Astrocyte (in vitro differentiated cells and primary cell): ENCODE data around the gene PDYN. TPM values are rescaled to one million over a fixed set of nuclear protein-coding genes. Genes with fewer than 3 reads are reported as not detected.
A peak's percentile ranks its signal among the peaks of the same experiment; 100 is the strongest.

Source experiments
- DNase-seq: peaks from one replicate; pipeline ENCODE4 v3.0.0-alpha.2; 2010; ENCODE audit warnings: low read depth
- FAIRE-seq: peaks from 2 replicates; lab custom pipeline; 2011; peaks lifted over from hg19 to GRCh38; lab: Jason Lieb, UNC
- H2AFZ ChIP-seq: 2 replicates; pipeline ENCODE4 v1.6.0; 2012; ENCODE audit warnings: low read depth, low read length, inconsistent platforms
- H3K27ac ChIP-seq: 2 replicates; pipeline ENCODE4 v1.5.1; 2011; ENCODE audit warnings: low read depth, low read length, inconsistent platforms
- H3K27me3 ChIP-seq: 2 replicates; pipeline ENCODE4 v1.6.0; 2011; ENCODE audit warnings: low read length, inconsistent platforms; ENCODE audit not compliant: insufficient read depth
- H3K36me3 ChIP-seq: 2 replicates; pipeline ENCODE4 v1.5.1; 2011; ENCODE audit warnings: low read length, inconsistent platforms; ENCODE audit not compliant: insufficient read depth
- H3K4me1 ChIP-seq: 2 replicates; pipeline ENCODE4 v1.5.1; 2011; ENCODE audit warnings: low read length, inconsistent platforms; ENCODE audit not compliant: insufficient read depth
- H3K4me2 ChIP-seq: 2 replicates; pipeline ENCODE4 v1.6.0; 2012; ENCODE audit warnings: low read length, inconsistent platforms
- H3K4me3 ChIP-seq: 2 replicates; pipeline ENCODE4 v1.5.1; 2011; ENCODE audit warnings: low read depth, mild to moderate bottlenecking, low read length, inconsistent platforms; ENCODE audit not compliant: insufficient read depth
- H3K79me2 ChIP-seq: 2 replicates; pipeline ENCODE4 v1.6.0; 2012; ENCODE audit warnings: mild to moderate bottlenecking, low read length, inconsistent platforms; ENCODE audit not compliant: insufficient read depth
- H3K9ac ChIP-seq: 2 replicates; pipeline ENCODE4 v1.6.0; 2012; ENCODE audit warnings: mild to moderate bottlenecking, low read length, inconsistent platforms
- H3K9me3 ChIP-seq: 2 replicates; pipeline ENCODE4 v1.5.1; 2012; ENCODE audit warnings: low read depth, mild to moderate bottlenecking, low read length, inconsistent platforms; ENCODE audit not compliant: insufficient read depth
- H4K20me1 ChIP-seq: 2 replicates; pipeline ENCODE4 v1.6.0; 2012; ENCODE audit warnings: low read length, inconsistent platforms; ENCODE audit not compliant: insufficient read depth
- H3K27ac Mint-ChIP-seq: one replicate; pipeline ENCODE4 v1.8.0; 2021; ENCODE audit warnings: mild to moderate bottlenecking, mixed read lengths; ENCODE audit not compliant: unreplicated experiment
- H3K27me3 Mint-ChIP-seq: one replicate; pipeline ENCODE4 v1.8.0; 2021; ENCODE audit warnings: low read depth, mixed read lengths; ENCODE audit not compliant: unreplicated experiment
- H3K36me3 Mint-ChIP-seq: one replicate; pipeline ENCODE4 v1.8.0; 2021; ENCODE audit warnings: low read depth, mixed read lengths; ENCODE audit not compliant: unreplicated experiment
- H3K4me1 Mint-ChIP-seq: one replicate; pipeline ENCODE4 v1.8.0; 2021; ENCODE audit warnings: low read depth, mixed read lengths; ENCODE audit not compliant: unreplicated experiment
- H3K4me3 Mint-ChIP-seq: one replicate; pipeline ENCODE4 v1.8.0; 2021; ENCODE audit warnings: mild to moderate bottlenecking, moderate library complexity, mixed read lengths; ENCODE audit not compliant: unreplicated experiment
- H3K9me3 Mint-ChIP-seq: one replicate; pipeline ENCODE4 v1.8.0; 2021; ENCODE audit warnings: mild to moderate bottlenecking, mixed read lengths; ENCODE audit not compliant: unreplicated experiment
- CTCF ChIP-seq: IDR thresholded peaks from 2 replicates; pipeline ENCODE4 v1.5.1; 2011; ENCODE audit warnings: low read depth, mild to moderate bottlenecking, inconsistent platforms, low read length, moderate library complexity; ENCODE audit not compliant: insufficient read depth
- EZH2 ChIP-seq: IDR thresholded peaks from 2 replicates; pipeline ENCODE4 v1.6.1; 2012; ENCODE audit warnings: mild to moderate bottlenecking, low read length, inconsistent platforms; ENCODE audit not compliant: insufficient read depth
- total RNA-seq: library from RNA; stranded (reverse); gene quantifications from 2 replicates; pipeline ENCODE4 v1.2.1, GENCODE V29; 2021

The PDYN gene
- total RNA-seq, 1 donor from 2014 or later, result not detected

GRCh38 chr20:1950836-1951235, 43.0 kb downstream of the PDYN start:
- H4K20me1 ChIP-seq, result no peaks in the 10 kb centered on the region
- H3K79me2 ChIP-seq, result no peaks in the 10 kb centered on the region
- no peak for DNase-seq
- H3K4me3 ChIP-seq, result no peak overlapping the region
- H3K4me2 ChIP-seq, result no peak overlapping the region
- TF ChIP-seq CTCF, result no peak
- Mint-ChIP-seq H3K27me3 (peaks cover 46% of the 10 kb centered on the region), H3K4me3 (no peak overlapping the region), H3K4me1 (peaks cover 3% of the 10 kb centered on the region), H3K36me3 (no peaks in the 10 kb centered on the region), H3K27ac (peak overlapping the region; percentile 14), H3K9me3 (no peaks in the 10 kb centered on the region)
- H3K36me3 ChIP-seq, result no peaks in the 10 kb centered on the region
- peaks cover 4% of the 10 kb centered on the region for H3K4me1 ChIP-seq
- H3K27ac ChIP-seq, result no peak overlapping the region
- peaks cover 49% of the 10 kb centered on the region for H3K27me3 ChIP-seq
- no peak for FAIRE-seq
- no peaks in the 10 kb centered on the region for H3K9me3 ChIP-seq
- H2AFZ ChIP-seq, result no peak overlapping the region
- H3K9ac ChIP-seq, result no peak overlapping the region

- no peak overlapping the region for H3K9ac ChIP-seq
- H3K27ac ChIP-seq, result no peak overlapping the region
- H3K9me3 ChIP-seq, result no peaks in the 10 kb centered on the region
- FAIRE-seq (no peak), DNase-seq (no peak)
- H3K4me1 ChIP-seq, result peaks cover 4% of the 10 kb centered on the region
- Mint-ChIP-seq H3K9me3 (no peaks in the 10 kb centered on the region), H3K36me3 (no peaks in the 10 kb centered on the region), H3K4me3 (no peak overlapping the region), H3K27ac (no peak overlapping the region), H3K27me3 (peaks cover 56% of the 10 kb centered on the region), H3K4me1 (peaks cover 3% of the 10 kb centered on the region)
- no peak overlapping the region for H3K4me3 ChIP-seq
- H3K36me3 ChIP-seq, result no peaks in the 10 kb centered on the region
- no peak overlapping the region for H2AFZ ChIP-seq
- H3K4me2 ChIP-seq, result no peak overlapping the region
- H3K79me2 ChIP-seq, result no peaks in the 10 kb centered on the region
- TF ChIP-seq CTCF (no peak), EZH2 (no peak)
- H3K27me3 ChIP-seq, result peaks cover 55% of the 10 kb centered on the region
- H4K20me1 ChIP-seq, result no peaks in the 10 kb centered on the region
Measured at GRCh38 chr20:1949347-1950100, 44.3 kb downstream of the PDYN start.

GRCh38 chr20:1947535-1947846, 46.4 kb downstream of the PDYN start:
- H3K27ac Mint-ChIP-seq, result no peak overlapping the region
- peaks cover 61% of the 10 kb centered on the region for H3K27me3 Mint-ChIP-seq
- FAIRE-seq (no peak), DNase-seq (no peak)
- H2AFZ ChIP-seq, result no peak overlapping the region
- no peak overlapping the region for H3K4me3 Mint-ChIP-seq
- H3K79me2 ChIP-seq, result no peaks in the 10 kb centered on the region
- TF ChIP-seq EZH2, result no peak
- H3K4me1 Mint-ChIP-seq, result peaks cover 3% of the 10 kb centered on the region
- H3K4me1 ChIP-seq, result peaks cover 4% of the 10 kb centered on the region
- H3K36me3 ChIP-seq, result no peaks in the 10 kb centered on the region
- no peaks in the 10 kb centered on the region for H3K9me3 ChIP-seq
- H3K4me2 ChIP-seq, result no peak overlapping the region
- H3K9ac ChIP-seq, result no peak overlapping the region
- H3K9me3 Mint-ChIP-seq, result no peaks in the 10 kb centered on the region
- H3K36me3 Mint-ChIP-seq, result no peaks in the 10 kb centered on the region
- no peaks in the 10 kb centered on the region for H4K20me1 ChIP-seq
- no peak overlapping the region for H3K4me3 ChIP-seq
- no peak overlapping the region for H3K27ac ChIP-seq
- H3K27me3 ChIP-seq, result peaks cover 66% of the 10 kb centered on the region
